DND-41 (cell line): Measurements from ENCODE around the gene FAM162A.

ENCODE experiments used
- CTCF ChIP-seq: IDR thresholded peaks from 2 replicates; pipeline ENCODE4 v1.5.1; 2012; ENCODE audit warnings: borderline replicate concordance, low read length, moderate library complexity, mild to moderate bottlenecking; ENCODE audit not compliant: poor library complexity, severe bottlenecking; ENCODE audit errors: extremely low read depth
- EZH2 ChIP-seq: IDR thresholded peaks from 3 replicates; pipeline ENCODE4 v1.6.1; 2012; ENCODE audit warnings: borderline replicate concordance, low read depth, mild to moderate bottlenecking, moderate library complexity, low read length, inconsistent platforms; ENCODE audit not compliant: severe bottlenecking

DNA sequence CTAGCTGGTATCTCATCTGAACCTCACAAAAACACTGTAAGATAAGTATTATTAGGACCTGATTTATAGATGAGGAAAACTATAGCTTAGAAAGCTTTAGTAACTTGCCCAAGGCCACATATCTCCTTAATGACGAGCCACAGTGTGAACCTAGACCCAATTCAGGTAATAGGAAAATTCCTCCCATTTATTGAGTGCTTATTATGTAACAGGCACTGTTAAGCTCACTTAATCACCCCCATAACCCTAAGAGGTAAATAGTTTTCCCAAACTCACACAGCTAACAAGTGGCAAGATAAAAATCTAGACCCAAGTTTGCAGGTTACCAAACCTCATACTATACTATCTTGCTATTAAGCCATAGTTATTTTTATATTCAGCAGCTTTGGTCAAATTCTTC lies 24.0 kb downstream of the FAM162A start:
- no peak for TF ChIP-seq CTCF
- TF ChIP-seq EZH2, result no peak
